Smooth muscle cell (in vitro differentiated cells): ENCODE results near the gene FADS6. TPM values are rescaled to one million over a fixed set of nuclear protein-coding genes. Genes with fewer than 3 reads are reported as not detected.

Experiments
- DNase-seq: peaks from one replicate; lab custom pipeline; 2025; ENCODE audit not compliant: unreplicated experiment; lab: John Stamatoyannopoulos, UW
- H2AFZ ChIP-seq: fragments of 200-600 bp; sonication (generic); 2 replicates; pipeline ENCODE4 v1.6.0; 2016; ENCODE audit warnings: antibody characterized with exemption, low read depth, mild to moderate bottlenecking
- H3F3A ChIP-seq: fragments of 200-600 bp; sonication (generic); 2 replicates; pipeline ENCODE4 v1.6.0; 2017; ENCODE audit warnings: antibody characterized with exemption, low read depth
- H3K27ac ChIP-seq: fragments of 200-600 bp; sonication (generic); 2 replicates; pipeline ENCODE4 v1.5.1; 2016; ENCODE audit warnings: low read depth, mild to moderate bottlenecking
- H3K27me3 ChIP-seq: fragments of 200-600 bp; sonication (generic); 2 replicates; pipeline ENCODE4 v1.6.1; 2016; ENCODE audit warnings: low read depth, mild to moderate bottlenecking
- H3K36me3 ChIP-seq: fragments of 200-600 bp; sonication (generic); 2 replicates; pipeline ENCODE4 v1.5.1; 2016; ENCODE audit warnings: low read depth
- H3K4me1 ChIP-seq: fragments of 200-600 bp; sonication (generic); 2 replicates; pipeline ENCODE4 v1.5.1; 2016; ENCODE audit warnings: low read depth
- H3K4me2 ChIP-seq: fragments of 200-600 bp; sonication (generic); 2 replicates; pipeline ENCODE4 v1.6.0; 2016; ENCODE audit warnings: mild to moderate bottlenecking
- H3K4me3 ChIP-seq: fragments of 200-600 bp; sonication (generic); 2 replicates; pipeline ENCODE4 v1.5.1; 2016; ENCODE audit warnings: mild to moderate bottlenecking
- H3K79me2 ChIP-seq: fragments of 200-600 bp; sonication (generic); 2 replicates; pipeline ENCODE4 v1.6.0; 2016; ENCODE audit warnings: low read depth, mild to moderate bottlenecking
- H3K9ac ChIP-seq: fragments of 200-600 bp; sonication (generic); 2 replicates; pipeline ENCODE4 v1.6.0; 2016; ENCODE audit warnings: low read depth
- H3K9me3 ChIP-seq: fragments of 200-600 bp; sonication (generic); replicated peaks from 2 replicates; pipeline ENCODE4 v1.5.1; 2016; ENCODE audit warnings: low read depth
- H4K20me1 ChIP-seq: fragments of 200-600 bp; sonication (generic); 2 replicates; pipeline ENCODE4 v1.6.0; 2016; ENCODE audit warnings: low read depth
- CTCF ChIP-seq: fragments of 200-600 bp; sonication (generic); IDR thresholded peaks from 2 replicates; pipeline ENCODE4 v1.5.1; 2017; ENCODE audit warnings: borderline replicate concordance, mild to moderate bottlenecking, antibody characterized with exemption; ENCODE audit not compliant: insufficient read depth, poor library complexity, severe bottlenecking
- WGBS: methylation state at CpG from one replicate; pipeline ENCODE4 v1.1.7; 2016; ENCODE audit warnings: low lambda C conversion rate; 5-methylcytosine and 5-hydroxymethylcytosine counted together
- polyA plus RNA-seq: library from polyadenylated mRNA; unstranded; fragments of >200 nt; fragmentation: Nextera tagmentation; extraction: Ambion mirVana; gene quantifications from 2 replicates; pipeline ENCODE4 v1.2.1, GENCODE V29; 2016
- total RNA-seq: library from RNA; depleted of rRNA; stranded (reverse); fragments of >200 nt; gene quantifications from 2 replicates; pipeline ENCODE4 v1.2.3, GENCODE V29; 2014

FADS6 gene
- total and polyA plus RNA-seq, 2 experiments from 2014 or later: not detected

- Histone ChIP-seq H3K27me3 (peaks cover 56% of the 10 kb centered on the region), H3K27ac (no peak within 1 kb of the TSS), H3K4me3 (peak within 1 kb of the TSS; percentile 51), H3K4me1 (peaks cover 9% of the 10 kb centered on the region), H3K36me3 (no peaks in the 10 kb centered on the region), H3K9me3 (no peaks in the 10 kb centered on the region), H4K20me1 (no peaks in the 10 kb centered on the region), H3F3A (no peaks in the 10 kb centered on the region), H3K4me2 (peak within 1 kb of the TSS; percentile 88), H3K79me2 (no peaks in the 10 kb centered on the region), H2AFZ (peak within 1 kb of the TSS; percentile 54), H3K9ac (no peak within 1 kb of the TSS)
- DNase-seq: no peak
- WGBS: 16% methylated on average over 41 of the region's 57 CpGs
- TF ChIP-seq CTCF: no peak
These were observed 29.5 kb upstream of the FADS6 start, which contains the start of gene USH1G for GRCh38 chr17:74922694-74923537. Gene USH1G, minus strand, starts transcription at chr17:74923255. Its CDS starts 182 bp downstream, at chr17:74923073.

- H3K9me3 ChIP-seq: no peaks in the 10 kb centered on the region
- WGBS: 81% methylated on average over 6 of the region's 6 CpGs
- no peak overlapping the region for H3K4me3 ChIP-seq
- no peak overlapping the region for H3K27ac ChIP-seq
- H3K4me1 ChIP-seq: peaks cover 9% of the 10 kb centered on the region
- H3K27me3 ChIP-seq: peaks cover 48% of the 10 kb centered on the region
- no peak overlapping the region for H3K9ac ChIP-seq
- H3K79me2 ChIP-seq: no peaks in the 10 kb centered on the region
- no peaks in the 10 kb centered on the region for H3K36me3 ChIP-seq
- H3F3A ChIP-seq: no peaks in the 10 kb centered on the region
- H4K20me1 ChIP-seq: no peaks in the 10 kb centered on the region
- peak overlapping the region; percentile 88 for H3K4me2 ChIP-seq
- no peak overlapping the region for H2AFZ ChIP-seq
- DNase-seq: no peak
- TF ChIP-seq CTCF: no peak
These were observed 28.7 kb upstream of the FADS6 start for GRCh38 chr17:74922172-74922571.

GRCh38 chr17:74921769-74922168, 28.3 kb upstream of the FADS6 start:
- Histone ChIP-seq H3K9me3 (no peaks in the 10 kb centered on the region), H3F3A (no peaks in the 10 kb centered on the region)
- 100% methylated on average over 2 of the region's 2 CpGs for WGBS

More at GRCh38 chr17:74921769-74922168, 28.3 kb upstream of the FADS6 start:
- H3K4me2 ChIP-seq: no peak overlapping the region
- no peak overlapping the region for H2AFZ ChIP-seq
- no peaks in the 10 kb centered on the region for H3K79me2 ChIP-seq
- DNase-seq: no peak
- no peak overlapping the region for H3K9ac ChIP-seq
- peaks cover 44% of the 10 kb centered on the region for H3K27me3 ChIP-seq
- peaks cover 9% of the 10 kb centered on the region for H3K4me1 ChIP-seq
- no peak for TF ChIP-seq CTCF
- H4K20me1 ChIP-seq: no peaks in the 10 kb centered on the region
- no peak overlapping the region for H3K27ac ChIP-seq
- no peak overlapping the region for H3K4me3 ChIP-seq
- no peaks in the 10 kb centered on the region for H3K36me3 ChIP-seq
